ENCODE results near the gene TENM4. TPM values are rescaled to one million over a fixed set of nuclear protein-coding genes. Genes with fewer than 3 reads are reported as not detected.

Gene TENM4
- total RNA-seq, 1 donor from 2014 or later, result 3.8 TPM

DNA sequence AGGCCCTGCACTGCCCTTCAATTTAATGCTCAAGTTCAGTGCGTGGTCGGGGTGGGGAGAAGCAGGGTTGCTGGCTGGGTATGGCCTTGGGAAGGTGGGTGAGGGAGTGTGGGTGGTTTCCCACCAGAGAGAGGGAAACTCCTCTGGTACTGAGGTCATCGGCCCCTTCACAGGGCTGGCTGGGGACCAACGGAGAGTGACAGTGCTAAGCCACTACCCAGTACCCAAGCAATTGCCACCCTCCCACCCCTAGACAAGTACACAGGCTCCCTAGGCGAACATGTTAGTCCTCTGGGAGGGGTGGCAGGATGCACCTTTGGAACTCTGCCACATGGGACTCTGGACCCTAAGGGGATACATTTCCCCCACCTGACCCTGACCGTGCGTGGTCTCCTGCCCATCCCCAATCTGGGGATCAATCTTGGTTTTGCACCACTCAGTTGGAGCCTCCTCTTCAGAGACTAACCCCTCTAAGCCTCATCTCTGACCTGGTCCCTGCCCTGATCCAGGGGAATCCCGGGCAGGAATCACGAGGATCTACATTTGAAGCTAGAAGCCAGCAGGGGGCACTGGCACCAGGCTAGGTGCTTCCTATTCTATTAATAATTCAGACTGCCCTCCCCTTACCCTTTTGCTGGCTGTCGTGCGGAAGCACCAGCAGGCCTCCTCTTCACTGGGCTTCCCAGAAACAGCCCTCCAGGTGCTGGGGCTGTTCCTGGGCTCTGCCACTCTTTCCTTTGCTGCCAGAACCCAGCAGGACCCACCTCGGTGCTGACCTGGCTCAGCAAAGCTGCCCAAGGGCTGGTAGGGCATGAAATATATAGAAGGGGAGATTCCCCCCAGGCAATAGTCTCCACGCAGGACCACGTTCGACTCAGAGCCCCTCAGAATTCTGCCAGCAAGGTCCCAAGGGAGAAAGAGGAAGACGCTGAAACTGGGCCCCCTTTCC, 377.7 kb downstream of the TENM4 start:
- Mint-ChIP-seq H3K4me1 (ENCODE audit: low read depth) (peaks cover 29% of the 10 kb centered on the region), H3K27me3 (ENCODE audit: low read depth) (no peaks in the 10 kb centered on the region)
- no peak for DNase-seq (ENCODE audit: low spot score)

DNA sequence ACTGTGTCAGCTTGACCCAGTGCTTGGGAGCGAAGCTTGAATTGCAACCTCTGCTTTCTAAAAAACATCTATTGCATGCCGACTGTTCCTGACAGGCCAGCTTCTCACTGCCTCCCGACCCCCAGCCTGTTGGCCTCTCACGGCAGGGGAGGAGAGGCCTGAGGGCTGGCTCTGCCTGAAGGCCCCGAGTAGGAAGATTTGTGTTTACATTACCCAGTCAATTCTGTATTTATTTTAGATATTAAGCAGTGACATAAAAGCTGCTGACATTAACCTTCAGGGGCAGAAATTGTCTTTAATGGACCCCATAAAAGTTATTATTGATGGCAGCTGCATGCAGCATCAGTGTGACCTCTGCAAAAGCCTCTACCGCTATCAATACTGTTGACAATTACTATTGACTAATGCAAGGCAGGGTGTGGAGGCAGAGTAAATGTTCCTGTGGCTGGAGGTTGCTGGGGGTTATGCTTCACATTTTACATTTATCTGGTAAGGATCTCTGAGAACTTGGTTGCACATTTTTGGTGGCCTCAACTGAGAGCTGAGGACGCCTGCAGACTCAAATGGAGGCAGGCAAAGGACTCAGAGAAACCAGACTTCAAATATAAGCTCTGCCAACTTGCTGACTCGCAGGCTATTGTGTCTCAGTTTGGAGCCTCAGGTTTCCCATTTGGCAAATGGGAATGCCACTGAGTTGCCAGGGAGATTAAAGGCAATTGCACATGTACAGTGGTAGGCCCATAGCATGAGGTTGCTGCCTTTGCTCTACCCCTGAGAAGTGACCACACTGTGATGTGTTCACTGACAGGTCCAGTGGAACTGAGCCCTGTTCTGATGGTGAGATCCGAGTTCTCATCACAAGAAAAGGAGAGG, 380.5 kb downstream of the TENM4 start:
- H3K27ac Mint-ChIP-seq (ENCODE audit: unreplicated experiment), result peak overlapping the region; percentile 11
- H3K4me3 Mint-ChIP-seq (ENCODE audit: unreplicated experiment), result no peak overlapping the region
- peaks cover 22% of the 10 kb centered on the region for H3K4me1 Mint-ChIP-seq (ENCODE audit: low read depth)
- no peaks in the 10 kb centered on the region for H3K36me3 Mint-ChIP-seq (ENCODE audit: low read depth)
- TF ChIP-seq, protein P1, sequence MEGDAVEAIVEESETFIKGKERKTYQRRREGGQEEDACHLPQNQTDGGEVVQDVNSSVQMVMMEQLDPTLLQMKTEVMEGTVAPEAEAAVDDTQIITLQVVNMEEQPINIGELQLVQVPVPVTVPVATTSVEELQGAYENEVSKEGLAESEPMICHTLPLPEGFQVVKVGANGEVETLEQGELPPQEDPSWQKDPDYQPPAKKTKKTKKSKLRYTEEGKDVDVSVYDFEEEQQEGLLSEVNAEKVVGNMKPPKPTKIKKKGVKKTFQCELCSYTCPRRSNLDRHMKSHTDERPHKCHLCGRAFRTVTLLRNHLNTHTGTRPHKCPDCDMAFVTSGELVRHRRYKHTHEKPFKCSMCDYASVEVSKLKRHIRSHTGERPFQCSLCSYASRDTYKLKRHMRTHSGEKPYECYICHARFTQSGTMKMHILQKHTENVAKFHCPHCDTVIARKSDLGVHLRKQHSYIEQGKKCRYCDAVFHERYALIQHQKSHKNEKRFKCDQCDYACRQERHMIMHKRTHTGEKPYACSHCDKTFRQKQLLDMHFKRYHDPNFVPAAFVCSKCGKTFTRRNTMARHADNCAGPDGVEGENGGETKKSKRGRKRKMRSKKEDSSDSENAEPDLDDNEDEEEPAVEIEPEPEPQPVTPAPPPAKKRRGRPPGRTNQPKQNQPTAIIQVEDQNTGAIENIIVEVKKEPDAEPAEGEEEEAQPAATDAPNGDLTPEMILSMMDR (IDR thresholded peaks at IDR 0.05), result no peak
- H3K9me3 Mint-ChIP-seq (ENCODE audit: low read depth), result no peaks in the 10 kb centered on the region
- DNase-seq (ENCODE audit: low spot score), result no peak
- H3K27me3 Mint-ChIP-seq (ENCODE audit: low read depth), result no peaks in the 10 kb centered on the region

More for the DNA sequence above, 377.7 kb downstream of the TENM4 start:
- Mint-ChIP-seq H3K36me3 (ENCODE audit: low read depth) (no peaks in the 10 kb centered on the region), H3K9me3 (ENCODE audit: low read depth) (no peaks in the 10 kb centered on the region), H3K4me3 (ENCODE audit: unreplicated experiment) (no peak overlapping the region), H3K27ac (ENCODE audit: unreplicated experiment) (no peak overlapping the region)
- TF ChIP-seq, protein P1 (IDR thresholded peaks at IDR 0.05), result peak; percentile 83

DNA sequence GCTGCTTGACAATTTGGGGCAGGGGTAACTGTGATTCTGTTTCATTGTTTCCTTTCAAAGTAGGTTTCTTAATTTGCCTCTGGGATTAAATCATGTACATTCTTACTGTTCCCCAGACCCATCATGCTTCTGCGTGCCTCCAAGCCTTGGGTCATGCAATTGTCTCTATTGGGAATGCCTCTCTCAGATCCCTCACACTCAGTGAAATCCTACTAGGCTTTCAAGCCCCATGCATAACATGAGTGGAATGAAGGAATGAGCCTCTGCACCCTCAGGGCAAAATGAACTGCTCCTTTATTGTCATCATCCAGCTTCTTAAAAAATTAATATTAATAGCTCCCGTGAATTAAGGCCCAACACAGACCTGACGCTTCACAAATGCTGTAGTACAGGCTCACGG, 381.7 kb downstream of the TENM4 start:
- no peaks in the 10 kb centered on the region for H3K27me3 Mint-ChIP-seq (ENCODE audit: low read depth)
- H3K36me3 Mint-ChIP-seq (ENCODE audit: low read depth), result no peaks in the 10 kb centered on the region
- H3K4me3 Mint-ChIP-seq (ENCODE audit: unreplicated experiment), result no peak overlapping the region
- TF ChIP-seq, protein P1 (IDR thresholded peaks at IDR 0.05), result no peak
- H3K4me1 Mint-ChIP-seq (ENCODE audit: low read depth), result peaks cover 22% of the 10 kb centered on the region
- H3K27ac Mint-ChIP-seq (ENCODE audit: unreplicated experiment), result no peak overlapping the region
- no peak for DNase-seq (ENCODE audit: low spot score)
- no peaks in the 10 kb centered on the region for H3K9me3 Mint-ChIP-seq (ENCODE audit: low read depth)

DNA sequence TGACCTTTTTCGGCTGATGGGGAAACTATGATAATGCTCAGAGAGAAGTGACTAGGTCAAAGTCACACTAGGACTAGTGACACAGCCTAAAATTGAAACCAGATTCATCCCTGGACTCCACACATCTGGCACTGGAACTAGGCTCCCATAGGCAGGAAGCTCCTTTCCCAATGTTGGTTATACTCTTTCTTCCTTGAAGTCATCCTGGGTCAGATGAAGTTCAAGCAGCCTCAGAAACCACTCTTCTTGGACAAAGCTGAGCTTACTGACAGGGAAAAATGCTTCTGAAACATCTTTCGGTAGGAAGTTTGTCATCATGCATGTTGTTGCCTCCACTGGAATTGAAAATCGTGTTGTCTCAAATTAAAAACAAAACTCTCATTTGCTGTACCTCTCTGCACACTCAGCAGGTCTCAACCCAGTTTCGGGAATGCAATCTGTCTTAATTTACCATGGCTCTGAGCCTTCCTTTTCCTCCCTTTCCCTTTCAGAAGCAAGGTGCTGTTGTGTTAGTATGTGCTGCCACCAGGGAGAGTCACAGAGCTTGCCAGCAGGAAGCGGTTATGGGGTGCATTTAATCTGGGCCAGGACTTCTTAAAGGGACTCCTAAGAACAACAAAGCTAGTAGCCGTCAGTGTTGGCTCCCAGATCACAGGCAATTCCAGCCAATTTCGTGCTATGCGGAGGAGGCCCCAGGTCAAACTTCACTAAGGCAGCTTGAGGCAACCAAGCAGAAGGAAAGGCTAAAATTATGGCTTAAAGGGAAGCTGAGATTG, 384.8 kb downstream of the TENM4 start:
- Mint-ChIP-seq H3K36me3 (ENCODE audit: low read depth) (no peaks in the 10 kb centered on the region), H3K9me3 (ENCODE audit: low read depth) (no peaks in the 10 kb centered on the region), H3K27ac (ENCODE audit: unreplicated experiment) (no peak overlapping the region), H3K4me1 (ENCODE audit: low read depth) (peaks cover 17% of the 10 kb centered on the region), H3K4me3 (ENCODE audit: unreplicated experiment) (no peak overlapping the region), H3K27me3 (ENCODE audit: low read depth) (no peaks in the 10 kb centered on the region)
- no peak for DNase-seq (ENCODE audit: low spot score)
- TF ChIP-seq, protein P1 (IDR thresholded peaks at IDR 0.05), result peak; percentile 14

Measured in chondrocyte (in vitro differentiated cells).